Endodermal cell (in vitro differentiated cells): ENCODE data around the gene PTPRN2. TPM values are rescaled to one million over a fixed set of nuclear protein-coding genes. Genes with fewer than 3 reads are reported as not detected.
A peak's percentile ranks its signal among the peaks of the same experiment; 100 is the strongest.

Experiments
- DNase-seq: peaks from one replicate; pipeline ENCODE4 v3.0.0-alpha.2; 2017
- H3K27ac ChIP-seq: 2 replicates; pipeline ENCODE4 v1.5.1; 2013; ENCODE audit warnings: mild to moderate bottlenecking, low read depth, low read length, moderate library complexity
- H3K27me3 ChIP-seq: 2 replicates; pipeline ENCODE4 v1.6.1; 2013; ENCODE audit warnings: mild to moderate bottlenecking, low read length, moderate library complexity; ENCODE audit not compliant: insufficient read depth, control insufficient read depth, poor library complexity, severe bottlenecking
- H3K36me3 ChIP-seq: 2 replicates; pipeline ENCODE4 v1.7.0; 2013; ENCODE audit warnings: mild to moderate bottlenecking, low read length, moderate library complexity; ENCODE audit not compliant: control insufficient read depth, insufficient read depth
- H3K4me1 ChIP-seq: one replicate; pipeline ENCODE4 v1.7.0; 2013; ENCODE audit warnings: low read length; ENCODE audit not compliant: control insufficient read depth, insufficient read depth
- H3K4me3 ChIP-seq: 2 replicates; pipeline ENCODE4 v1.5.1; 2013; ENCODE audit warnings: mild to moderate bottlenecking, low read length, moderate library complexity
- H3K9ac ChIP-seq: 2 replicates; pipeline ENCODE4 v1.6.1; 2013; ENCODE audit warnings: mild to moderate bottlenecking, low read length, moderate library complexity; ENCODE audit not compliant: poor library complexity, severe bottlenecking; ENCODE audit errors: extremely low read depth
- H3K9me3 ChIP-seq: 2 replicates; pipeline ENCODE4 v1.6.1; 2013; ENCODE audit warnings: mild to moderate bottlenecking, low read length, moderate library complexity; ENCODE audit not compliant: control insufficient read depth
- H3K27ac Mint-ChIP-seq: 2 replicates; pipeline ENCODE4 v1.8.0; 2020; ENCODE audit warnings: mixed read lengths
- H3K27me3 Mint-ChIP-seq: 2 replicates; pipeline ENCODE4 v1.8.0; 2021; ENCODE audit warnings: mild to moderate bottlenecking, mixed read lengths; ENCODE audit not compliant: insufficient read depth
- H3K36me3 Mint-ChIP-seq: 2 replicates; pipeline ENCODE4 v1.8.0; 2020; ENCODE audit warnings: low read depth, mixed read lengths
- H3K4me1 Mint-ChIP-seq: 2 replicates; pipeline ENCODE4 v1.8.0; 2020; ENCODE audit warnings: mixed read lengths
- H3K4me3 Mint-ChIP-seq: 2 replicates; pipeline ENCODE4 v1.8.0; 2020; ENCODE audit warnings: mild to moderate bottlenecking, moderate library complexity, mixed read lengths
- H3K9me3 Mint-ChIP-seq: 2 replicates; pipeline ENCODE4 v1.8.0; 2020; ENCODE audit warnings: mild to moderate bottlenecking, mixed read lengths
- WGBS, 2 experiments: methylation state at CpG; one replicate each; pipeline versions ENCODE4 v1.1.5 to v1.1.7; 2013; ENCODE audit warnings: missing lambda C conversion rate in 2 of 2, mixed read lengths in 1 of 2; ENCODE audit not compliant: insufficient coverage in 1 of 2, insufficient read length in 1 of 2; 5-methylcytosine and 5-hydroxymethylcytosine counted together
- total RNA-seq, 2 donors: library from RNA; stranded (reverse); fragmentation: NEBNext Ultra II Directional in 1 of 2; extraction: Animal tissue kit (Norgen Biotek cat#: 25700) in 1 of 2; gene quantifications; 2 replicates in 1 of 2; 3 replicates in 1 of 2; pipeline ENCODE4 v1.2.1, GENCODE V29; 2021
- TF ChIP-seq, protein P1 (sequence below): fragments of 200-600 bp; sonication (generic); conservative IDR thresholded peaks from 2 replicates; pipeline ENCODE4 v1.5.0; 2021; ENCODE audit warnings: antibody characterized with exemption, mild to moderate bottlenecking

PTPRN2 gene
- total RNA-seq, 2 donors from 2014 or later = 0.69 to 1.2 TPM

DNA sequence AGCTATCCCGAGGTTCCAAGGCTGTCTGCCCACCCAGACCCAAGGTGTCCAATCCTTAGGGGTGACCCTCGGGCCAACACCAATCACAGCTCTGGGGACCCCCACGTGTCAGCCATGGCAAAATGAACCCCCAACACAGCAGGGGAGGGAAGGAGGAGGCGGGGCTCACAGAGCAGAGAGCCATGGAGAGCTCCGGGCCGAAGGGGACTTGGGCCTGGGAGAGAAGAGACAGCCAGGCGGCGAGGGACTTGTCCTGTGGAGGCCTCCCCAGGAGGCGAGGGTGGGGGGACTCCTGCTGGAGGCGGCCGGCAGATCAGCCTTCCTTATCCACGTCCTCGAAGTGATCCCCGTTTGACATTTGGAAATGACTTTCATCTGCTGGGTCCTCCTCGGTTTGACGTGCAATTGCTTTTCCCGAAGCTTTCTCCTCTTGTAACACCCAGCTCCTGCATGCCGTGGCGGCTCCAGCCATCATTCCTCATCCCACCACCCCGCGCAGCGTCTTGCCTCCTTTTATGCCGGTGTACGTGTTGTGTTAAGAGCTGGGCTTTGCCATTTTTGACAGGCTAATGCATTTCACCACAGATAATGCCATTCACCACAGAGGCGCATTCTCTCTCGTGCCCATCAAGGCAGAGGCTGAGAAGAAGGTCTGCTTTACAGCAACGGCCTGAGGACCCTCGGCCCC, 913.5 kb downstream of the PTPRN2 start:
- WGBS, 2 experiments = 80 to 81% methylated on average over 15 to 28 of the region's 28 CpGs
- Mint-ChIP-seq H3K9me3 (no peaks in the 10 kb centered on the region), H3K27ac (no peak overlapping the region), H3K4me1 (peaks cover 7% of the 10 kb centered on the region), H3K27me3 (peaks cover 34% of the 10 kb centered on the region), H3K4me3 (no peak overlapping the region), H3K36me3 (no peaks in the 10 kb centered on the region)
- TF ChIP-seq, protein P1, sequence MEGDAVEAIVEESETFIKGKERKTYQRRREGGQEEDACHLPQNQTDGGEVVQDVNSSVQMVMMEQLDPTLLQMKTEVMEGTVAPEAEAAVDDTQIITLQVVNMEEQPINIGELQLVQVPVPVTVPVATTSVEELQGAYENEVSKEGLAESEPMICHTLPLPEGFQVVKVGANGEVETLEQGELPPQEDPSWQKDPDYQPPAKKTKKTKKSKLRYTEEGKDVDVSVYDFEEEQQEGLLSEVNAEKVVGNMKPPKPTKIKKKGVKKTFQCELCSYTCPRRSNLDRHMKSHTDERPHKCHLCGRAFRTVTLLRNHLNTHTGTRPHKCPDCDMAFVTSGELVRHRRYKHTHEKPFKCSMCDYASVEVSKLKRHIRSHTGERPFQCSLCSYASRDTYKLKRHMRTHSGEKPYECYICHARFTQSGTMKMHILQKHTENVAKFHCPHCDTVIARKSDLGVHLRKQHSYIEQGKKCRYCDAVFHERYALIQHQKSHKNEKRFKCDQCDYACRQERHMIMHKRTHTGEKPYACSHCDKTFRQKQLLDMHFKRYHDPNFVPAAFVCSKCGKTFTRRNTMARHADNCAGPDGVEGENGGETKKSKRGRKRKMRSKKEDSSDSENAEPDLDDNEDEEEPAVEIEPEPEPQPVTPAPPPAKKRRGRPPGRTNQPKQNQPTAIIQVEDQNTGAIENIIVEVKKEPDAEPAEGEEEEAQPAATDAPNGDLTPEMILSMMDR = no peak
- H3K36me3 ChIP-seq = no peaks in the 10 kb centered on the region
- peak; percentile 32 for DNase-seq
- no peaks in the 10 kb centered on the region for H3K27me3 ChIP-seq
- no peak overlapping the region for H3K4me3 ChIP-seq
- H3K9ac ChIP-seq = no peak overlapping the region
- peaks cover 48% of the 10 kb centered on the region for H3K9me3 ChIP-seq
- H3K4me1 ChIP-seq = no peaks in the 10 kb centered on the region
- H3K27ac ChIP-seq = no peak overlapping the region

DNA sequence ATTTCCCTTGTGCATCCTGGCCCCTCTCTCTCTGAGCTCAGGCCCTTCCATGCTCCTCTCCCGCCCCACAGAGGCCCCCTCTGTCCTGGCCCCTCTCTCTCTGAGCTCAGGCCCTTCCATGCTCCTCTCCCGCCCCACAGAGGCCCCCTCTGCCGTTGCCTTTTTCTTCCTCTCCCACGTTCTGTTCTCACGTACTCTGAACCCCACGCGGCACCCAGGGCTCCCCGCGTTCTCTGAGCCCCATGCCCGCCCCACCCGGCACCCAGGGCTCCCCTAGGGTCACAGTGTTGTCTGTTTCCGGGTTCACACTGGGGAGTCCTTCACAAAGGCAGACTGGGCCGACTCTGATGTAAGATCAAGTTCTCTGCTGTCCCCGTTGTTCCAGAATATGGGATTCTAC, 914.0 kb downstream of the PTPRN2 start:
- Histone ChIP-seq H3K4me3 (no peak overlapping the region), H3K27ac (no peak overlapping the region), H3K9me3 (peaks cover 42% of the 10 kb centered on the region), H3K27me3 (no peaks in the 10 kb centered on the region), H3K9ac (no peak overlapping the region), H3K4me1 (no peaks in the 10 kb centered on the region), H3K36me3 (no peaks in the 10 kb centered on the region)
- no peak overlapping the region for H3K27ac Mint-ChIP-seq
- no peaks in the 10 kb centered on the region for H3K36me3 Mint-ChIP-seq
- TF ChIP-seq, protein P1 = no peak
- H3K9me3 Mint-ChIP-seq = no peaks in the 10 kb centered on the region
- peaks cover 5% of the 10 kb centered on the region for H3K4me1 Mint-ChIP-seq
- WGBS, 2 experiments = 75 to 80% methylated on average over 11 to 14 of the region's 14 CpGs
- peak; percentile 30 for DNase-seq
- no peak overlapping the region for H3K4me3 Mint-ChIP-seq
- H3K27me3 Mint-ChIP-seq = peaks cover 28% of the 10 kb centered on the region

DNA sequence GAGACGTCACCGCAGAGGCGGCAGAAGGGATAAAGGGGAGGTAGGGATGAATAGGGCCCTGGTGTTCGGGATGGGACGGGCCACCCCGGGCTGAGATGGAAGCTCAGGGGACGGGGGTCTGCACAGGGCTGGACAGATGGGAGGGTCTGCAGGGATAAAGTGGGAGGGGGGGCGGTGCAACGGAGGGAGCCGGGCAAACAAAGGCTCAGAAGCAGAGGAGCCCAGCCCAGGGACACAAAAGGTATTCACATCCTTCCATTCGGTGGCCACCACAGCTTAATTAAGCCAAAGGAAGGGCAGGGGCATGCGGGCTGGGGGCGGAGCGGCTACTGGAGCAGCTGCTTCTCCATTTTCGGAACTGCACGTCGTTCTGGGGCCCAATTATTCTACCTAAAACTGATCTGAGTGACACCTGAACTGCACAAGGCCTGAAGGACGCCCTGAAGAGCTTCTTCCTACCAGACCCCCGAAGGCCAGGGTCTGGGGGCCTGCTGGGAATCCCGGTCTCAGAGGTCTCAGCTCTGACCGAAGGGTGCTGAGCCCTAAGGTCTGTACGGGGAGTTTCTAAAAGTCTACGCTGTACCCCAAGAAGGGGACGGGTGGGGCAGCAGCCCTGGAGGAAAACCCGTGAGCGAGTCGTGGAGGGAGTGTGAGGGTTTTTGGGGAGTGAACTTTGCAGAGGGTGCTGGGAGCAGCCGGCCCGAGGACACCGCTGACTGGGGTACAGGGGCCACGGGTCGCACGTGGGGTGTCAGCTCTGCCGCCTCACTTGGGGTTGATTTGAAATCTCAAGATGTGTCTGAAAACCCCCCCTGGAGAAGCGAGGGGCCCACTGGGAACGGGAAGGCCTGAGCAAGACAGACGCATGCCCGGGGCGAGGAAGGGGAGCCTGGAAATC, 916.0 kb downstream of the PTPRN2 start:
- no peaks in the 10 kb centered on the region for H3K4me1 ChIP-seq
- DNase-seq = peak; percentile 41
- no peaks in the 10 kb centered on the region for H3K27me3 ChIP-seq
- H3K27ac Mint-ChIP-seq = no peak overlapping the region
- 81% methylated on average over 32 to 39 of the region's 39 CpGs for WGBS, 2 experiments
- no peak overlapping the region for H3K27ac ChIP-seq
- H3K27me3 Mint-ChIP-seq = peaks cover 11% of the 10 kb centered on the region
- TF ChIP-seq, protein P1 = no peak
- H3K4me1 Mint-ChIP-seq = no peaks in the 10 kb centered on the region
- no peaks in the 10 kb centered on the region for H3K9me3 Mint-ChIP-seq
- H3K9me3 ChIP-seq = peaks cover 33% of the 10 kb centered on the region
- no peak overlapping the region for H3K4me3 ChIP-seq
- H3K4me3 Mint-ChIP-seq = no peak overlapping the region
- H3K36me3 Mint-ChIP-seq = no peaks in the 10 kb centered on the region
- no peaks in the 10 kb centered on the region for H3K36me3 ChIP-seq
- no peak overlapping the region for H3K9ac ChIP-seq
